Non-pigmented ciliary epithelial cell (primary cell): ENCODE results near the gene CAPS.
"Not testable (repeated sequence)": the region's sequence is repeated elsewhere in the genome, so short reads cannot be mapped to it uniquely, and the experiment has no call there.

Experiments
- DNase-seq: peaks from one replicate; pipeline ENCODE4 v3.0.0-alpha.2; 2010; ENCODE audit warnings: low read depth

CAPS gene

GRCh38 chr19:5913739-5914357 is at the start of gene CAPS:
TSS of gene CAPS (plus strand) at chr19:5914254. CDS start at chr19:5914407, 153 bp downstream.
- DNase-seq = no peak

GRCh38 chr19:5864725-5865486 is 49.1 kb upstream of the CAPS start:
- DNase-seq = no peak

- DNase-seq = no peak
Measured at GRCh38 chr19:5865772-5866171, 48.3 kb upstream of the CAPS start.

- DNase-seq = no peak
Measured at GRCh38 chr19:5867201-5868136, 46.6 kb upstream of the CAPS start.

GRCh38 chr19:5870986-5871394 is 43.1 kb upstream of the CAPS start:
- no peak for DNase-seq

GRCh38 chr19:5873617-5874199 is 40.3 kb upstream of the CAPS start:
- DNase-seq = no peak

- DNase-seq = not testable (repeated sequence)
Measured at GRCh38 chr19:5874496-5874895, 39.6 kb upstream of the CAPS start.

GRCh38 chr19:5877427-5877826 is 36.6 kb upstream of the CAPS start:
- DNase-seq = no peak

GRCh38 chr19:5877882-5878281 is 36.2 kb upstream of the CAPS start:
- DNase-seq = no peak

GRCh38 chr19:5880196-5880595 is 33.9 kb upstream of the CAPS start:
- no peak for DNase-seq

- DNase-seq = no peak
Measured at GRCh38 chr19:5880604-5881078, 33.4 kb upstream of the CAPS start.

GRCh38 chr19:5881543-5882299 is 32.3 kb upstream of the CAPS start:
- DNase-seq = no peak

GRCh38 chr19:5882421-5882968 is 31.6 kb upstream of the CAPS start:
- DNase-seq = no peak

- not testable (repeated sequence) for DNase-seq
Measured at GRCh38 chr19:5883157-5883873, 30.7 kb upstream of the CAPS start.

- not testable (repeated sequence) for DNase-seq
Measured at GRCh38 chr19:5884065-5884811, 29.8 kb upstream of the CAPS start.

- DNase-seq = no peak
Measured at GRCh38 chr19:5889288-5889971, 24.6 kb upstream of the CAPS start.

- DNase-seq = no peak
Measured at GRCh38 chr19:5890099-5890498, 24.0 kb upstream of the CAPS start.

GRCh38 chr19:5891572-5891937 is 22.5 kb upstream of the CAPS start:
- DNase-seq = no peak
